GM12878 (cell line): ENCODE data around the gene UNC13B. TPM values are rescaled to one million over a fixed set of nuclear protein-coding genes. Genes with fewer than 3 reads are reported as not detected.
A peak's percentile ranks its signal among the peaks of the same experiment; 100 is the strongest.

ENCODE experiments used
- ATAC-seq: fragments of 200-7000 bp; cut with Tn5 transposase; 3 replicates; pipeline ENCODE4 v1.9.1; 2020; ENCODE audit warnings: mild to moderate bottlenecking, moderate library complexity
- BruUV-seq: library from RNA; stranded (reverse); fragments of 400-500 nt; replicated peaks from 2 replicates; lab custom pipeline; 2021; lab: Mats Ljungman, UMichigan
- CTCF ChIA-PET: fragments of 300-600 bp; sonication (Branson Sonifier 250); formaldehyde crosslinking; extraction: SDS; loops from one replicate; lab custom pipeline; 2021; ENCODE audit warnings: inconsistent platforms; lab: Yijun Ruan, JAX
- POLR2A ChIA-PET: fragments of 350-600 bp; formaldehyde crosslinking; extraction: SDS; loops from one replicate; lab custom pipeline; 2021; ENCODE audit warnings: inconsistent platforms; lab: Charles Lee
- RAD21 ChIA-PET: fragments of 300-600 bp; sonication (Branson Sonifier 250); formaldehyde crosslinking; loops from one replicate; lab custom pipeline; 2023; ENCODE audit warnings: antibody characterized with exemption; ENCODE audit not compliant: unreplicated experiment; lab: Charles Lee
- SMC1A ChIA-PET: fragments of 300-600 bp; sonication (Branson Sonifier 250); formaldehyde crosslinking; loops from one replicate; lab custom pipeline; 2023; ENCODE audit not compliant: unreplicated experiment, uncharacterized antibody; lab: Charles Lee
- DNase-seq: peaks from one replicate; pipeline ENCODE4 v3.0.0-alpha.2; 2011; ENCODE audit warnings: low read depth, low spot score
- FAIRE-seq: peaks from 3 replicates; lab custom pipeline; 2011; peaks lifted over from hg19 to GRCh38; lab: Jason Lieb, UNC
- H2AFZ ChIP-seq: 2 replicates; pipeline ENCODE4 v1.6.0; 2011; ENCODE audit warnings: low read depth, low read length, control low read depth; ENCODE audit not compliant: control insufficient read depth
- H3K27ac ChIP-seq: 2 replicates; pipeline ENCODE4 v1.5.1; 2011; ENCODE audit warnings: control low read depth; ENCODE audit not compliant: control insufficient read depth, insufficient read depth
- H3K27me3 ChIP-seq, 2 experiments: replicated peaks in 1 of 2; 2 replicates each; pipeline versions ENCODE4 v1.6.0 to v1.6.1; 2011; ENCODE audit warnings: low read length in 1 of 2; ENCODE audit not compliant: control insufficient read depth in 2 of 2, insufficient read depth in 2 of 2
- H3K36me3 ChIP-seq, 2 experiments: 2 replicates each; pipeline ENCODE4 v1.5.1; 2011; ENCODE audit warnings: low read length in 1 of 2; ENCODE audit not compliant: control insufficient read depth in 2 of 2, insufficient read depth in 2 of 2
- H3K4me1 ChIP-seq: 2 replicates; pipeline ENCODE4 v1.6.1; 2011; ENCODE audit warnings: mild to moderate bottlenecking, low read length, moderate library complexity, mixed read lengths; ENCODE audit not compliant: control insufficient read depth, insufficient read depth
- H3K4me2 ChIP-seq: 2 replicates; pipeline ENCODE4 v1.6.0; 2011; ENCODE audit warnings: control low read depth; ENCODE audit not compliant: control insufficient read depth, insufficient read depth
- H3K4me3 ChIP-seq: fragments of 200-600 bp; sonication (generic); 2 replicates; pipeline ENCODE4 v1.5.1; 2016
- H3K79me2 ChIP-seq: 2 replicates; pipeline ENCODE4 v1.6.0; 2011; ENCODE audit warnings: low read length; ENCODE audit not compliant: control insufficient read depth, insufficient read depth
- H3K9ac ChIP-seq: 2 replicates; pipeline ENCODE4 v1.8.0; 2011; ENCODE audit warnings: low read length, control low read depth, mixed read lengths; ENCODE audit not compliant: control insufficient read depth, insufficient read depth
- H3K9me3 ChIP-seq: replicated peaks from 3 replicates; pipeline ENCODE4 v1.5.1; 2011; ENCODE audit warnings: mild to moderate bottlenecking, low read length; ENCODE audit not compliant: control insufficient read depth, insufficient read depth
- H4K20me1 ChIP-seq: 2 replicates; pipeline ENCODE4 v1.6.0; 2011; ENCODE audit not compliant: control insufficient read depth, insufficient read depth
- BHLHE40 ChIP-seq, 2 experiments: fragments of 450-650 bp in 1 of 2; IDR thresholded peaks; 2 replicates each; pipeline ENCODE4 v1.6.1; 2011 to 2017; ENCODE audit warnings: low read depth in 2 of 2, borderline replicate concordance in 1 of 2, improper control_type of control experiment in 1 of 2, low read length in 1 of 2, mild to moderate bottlenecking in 1 of 2
- EGR1 ChIP-seq, 2 experiments: IDR thresholded peaks; 1 replicate in 1 of 2; 2 replicates in 1 of 2; pipeline ENCODE4 v1.6.1; 2011 to 2012; ENCODE audit warnings: low read depth in 2 of 2, low read length in 2 of 2, borderline replicate concordance in 1 of 2, mild to moderate bottlenecking in 1 of 2, moderate library complexity in 1 of 2
- ETV6 ChIP-seq, 2 experiments: fragments of 450-650 bp in 1 of 2; IDR thresholded peaks in 1 of 2; conservative IDR thresholded peaks in 1 of 2; 2 replicates each; pipeline ENCODE4 v1.6.1; 2014; ENCODE audit warnings: antibody characterized with exemption in 1 of 2, borderline replicate concordance in 1 of 2, low read depth in 1 of 2, mild to moderate bottlenecking in 1 of 2, moderate library complexity in 1 of 2
- IKZF2 ChIP-seq, 2 experiments: fragments of 450-650 bp; IDR thresholded peaks; 2 replicates each; pipeline ENCODE4 v1.6.1; 2017; ENCODE audit warnings: mild to moderate bottlenecking in 2 of 2, moderate library complexity in 2 of 2
- NR2C2 ChIP-seq: IDR thresholded peaks from 2 replicates; pipeline ENCODE4 v1.6.1; 2011; ENCODE audit warnings: borderline replicate concordance, low read depth; ENCODE audit not compliant: control insufficient read depth, insufficient read length
- NR2F1 ChIP-seq: fragments of 450-650 bp; conservative IDR thresholded peaks from 2 replicates; pipeline ENCODE4 v1.6.1; 2017; ENCODE audit warnings: mild to moderate bottlenecking
- PAX8 ChIP-seq: fragments of 450-650 bp; IDR thresholded peaks from 2 replicates; pipeline ENCODE4 v1.6.1; 2017; ENCODE audit warnings: mild to moderate bottlenecking, moderate library complexity
- POLR2AphosphoS5 ChIP-seq: IDR thresholded peaks from 2 replicates; pipeline ENCODE4 v1.6.1; 2011; ENCODE audit warnings: mild to moderate bottlenecking, low read length, inconsistent platforms
- SIN3A ChIP-seq: IDR thresholded peaks from 2 replicates; pipeline ENCODE4 v1.6.1; 2012; ENCODE audit warnings: low read depth, low read length, improper control_type of control experiment
- SUPT20H ChIP-seq: IDR thresholded peaks from 2 replicates; pipeline ENCODE4 v1.6.1; 2011; ENCODE audit warnings: low read depth, mild to moderate bottlenecking, low read length, moderate library complexity, borderline replicate concordance; ENCODE audit not compliant: control insufficient read depth
- YY1 ChIP-seq: IDR thresholded peaks from 2 replicates; pipeline ENCODE4 v1.6.1; 2011; ENCODE audit warnings: low read depth, mild to moderate bottlenecking, low read length
- ZBED1 ChIP-seq: IDR thresholded peaks from 2 replicates; pipeline ENCODE4 v1.6.1; 2016; ENCODE audit warnings: borderline replicate concordance
- WGBS: methylation state at CpG from one replicate; pipeline ENCODE4 v1.1.6; 2016; ENCODE audit warnings: low lambda C conversion rate; ENCODE audit not compliant: insufficient replicate concordance, insufficient coverage; ENCODE audit errors: missing lambda C conversion rate; 5-methylcytosine and 5-hydroxymethylcytosine counted together
- in situ Hi-C: fragments of 300-500 bp; cut with MboI; formaldehyde crosslinking; loops from 9 replicates; pipeline ENCODE4 v1.14.3; 2018; ENCODE audit warnings: mixed read lengths
- intact Hi-C: fragments of 100-400 bp; cut with micrococcal nuclease; formaldehyde crosslinking; loops from one replicate; pipeline ENCODE4 v1.14.2; 2022; ENCODE audit not compliant: unreplicated experiment
- polyA plus RNA-seq, 11 experiments: library from polyadenylated mRNA; depleted of rRNA in 4 of 11; unstranded in 6 of 11; stranded (reverse) in 5 of 11; fragments of >200 nt; fragmentation: Nextera tagmentation in 4 of 11; fragmentation: Illumina TruSeq in 1 of 11; extraction: Ambion mirVana in 4 of 11; extraction: Trizol in 1 of 11; gene quantifications; 1 replicate in 1 of 11; 2 replicates in 10 of 11; pipeline versions ENCODE4 v1.2.1 to v1.2.3, GENCODE V29; 2011 to 2016; ENCODE audit warnings: inconsistent platforms in 2 of 11, missing spikeins in 2 of 11, low read depth in 1 of 11
- total RNA-seq, 4 experiments: library from RNA; depleted of rRNA in 3 of 4; stranded (reverse); fragments of >200 nt in 3 of 4; fragmentation: Illumina TruSeq in 1 of 4; extraction: Trizol in 1 of 4; gene quantifications; 2 replicates each; pipeline versions ENCODE4 v1.2.1 to v1.2.3, GENCODE V29; 2013 to 2021
- TF ChIP-seq, protein P1 (sequence below): IDR thresholded peaks from 2 replicates; pipeline ENCODE4 v1.6.1; 2012; ENCODE audit warnings: low read length, inconsistent platforms
- TF ChIP-seq, protein P2 (sequence below): IDR thresholded peaks from 2 replicates; pipeline ENCODE4 v1.6.1; 2012; ENCODE audit warnings: mild to moderate bottlenecking, low read depth, low read length
- TF ChIP-seq, protein P3 (sequence below): fragments of 450-650 bp; IDR thresholded peaks from 2 replicates; pipeline ENCODE4 v1.6.1; 2016; ENCODE audit warnings: mild to moderate bottlenecking

UNC13B gene
- total and polyA plus RNA-seq, 10 of the 15 experiments (the other 5 are each of a cell fraction or from before 2014, with no cell fraction given) = under 0.01 to 0.42 (median 0.06) TPM; not detected in 4

DNA sequence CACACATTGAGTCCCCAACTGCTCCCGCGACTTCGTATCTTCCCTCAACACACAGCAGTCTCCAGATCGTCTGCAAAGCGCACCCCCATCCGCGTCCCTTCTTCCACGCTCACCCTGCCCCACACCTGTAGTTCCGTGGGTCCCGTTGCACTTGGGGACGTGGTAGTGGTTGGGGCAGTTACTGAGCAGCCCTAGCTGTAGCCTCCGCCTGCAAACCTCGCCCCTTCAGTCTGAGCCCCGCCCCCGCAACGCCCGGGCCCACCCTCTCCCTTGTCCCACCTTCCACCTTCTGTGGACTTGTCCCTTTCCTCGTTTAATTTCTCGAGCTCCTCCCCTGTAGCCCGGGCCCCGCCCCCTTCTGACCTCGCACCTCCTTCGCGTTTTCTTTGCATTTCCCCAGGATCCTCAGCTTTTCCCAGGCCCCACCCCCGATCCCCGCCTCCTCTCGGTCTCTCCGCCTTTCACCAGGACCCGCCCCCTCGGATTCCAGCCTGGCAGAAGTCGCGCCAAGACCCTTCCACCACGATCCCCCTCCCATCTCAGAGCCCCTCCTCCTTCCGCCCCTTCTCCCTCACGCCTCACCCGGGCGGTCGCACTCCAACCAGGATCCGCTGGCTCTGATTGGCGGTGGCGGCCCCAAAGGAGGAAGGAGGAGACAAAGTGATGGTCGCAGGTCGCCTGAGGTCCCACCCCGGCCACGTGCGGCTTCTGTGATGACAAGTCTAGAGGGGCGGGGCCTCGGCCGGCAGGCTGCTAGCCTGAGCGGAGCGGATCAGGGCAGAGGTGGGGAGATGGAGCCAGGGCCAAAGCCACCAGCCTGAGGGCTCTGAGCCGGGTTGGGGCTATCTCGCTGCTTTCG, 45.9 kb upstream of the UNC13B start, which contains the start of gene ATOSB:
Gene ATOSB, minus strand, starts transcription at position 183 of the 859 bp plus-strand sequence. CDS start 7,588 bp downstream, outside the sequence.
- Histone ChIP-seq H3K27ac (peak within 1 kb of the TSS; percentile 84), H3K9ac (peak within 1 kb of the TSS; percentile 71), H3K27me3 (no peaks in the 10 kb centered on the region), H3K4me3 (peak within 1 kb of the TSS; percentile 96), H2AFZ (peak within 1 kb of the TSS; percentile 84), H3K4me1 (peaks cover 28% of the 10 kb centered on the region), H3K36me3 (no peaks in the 10 kb centered on the region), H3K79me2 (peaks cover 3% of the 10 kb centered on the region), H3K4me2 (peak within 1 kb of the TSS; percentile 100), H4K20me1 (no peaks in the 10 kb centered on the region), H3K9me3 (no peaks in the 10 kb centered on the region)
- RAD21 ChIA-PET = interaction anchor here (0.6 to 2.7 kb wide), 13 partner anchors 8 to 617 kb away, joined by 3 to 20 read pairs (median 4); partner anchors contain the start of genes CCDC107, CREB3, DNAJB5 and FANCG
- WGBS = 1% methylated on average over 47 of the region's 54 CpGs
- intact Hi-C loops (loop anchor here (1.0 to 10.0 kb wide), 7 partner anchors 19 to 699 kb away; partner anchors contain the start of genes CREB3, HINT2, PIGO and SPAG8), in situ Hi-C loops (loop anchor here (5.0 kb wide), 3 partner anchors 141 to 486 kb away; no protein-coding TSS in a partner anchor)
- CTCF ChIA-PET = interaction anchor here (0.7 to 3.9 kb wide), 10 partner anchors 9 to 440 kb away, joined by 3 to 85 read pairs (median 8); no protein-coding TSS in a partner anchor
- POLR2A ChIA-PET = interaction anchor here (0.7 to 3.2 kb wide), 5 partner anchors 12 to 531 kb away, joined by 3 to 27 read pairs (median 3); partner anchors contain the start of genes STOML2 and VCP
- no TSS peak for BruUV-seq
- FAIRE-seq = peak; percentile 59
- SMC1A ChIA-PET = interaction anchor here (1.0 to 3.0 kb wide), 6 partner anchors 9 to 504 kb away, joined by 3 to 23 read pairs (median 4); no protein-coding TSS in a partner anchor
- peak; percentile 82 for ATAC-seq
- DNase-seq = peak; percentile 72
- TF ChIP-seq SUPT20H (no peak), SIN3A (peak; percentile 40), ZBED1 (no peak), POLR2AphosphoS5 (no peak), NR2C2 (no peak), IKZF2 (IDR thresholded peaks at IDR 0.05) (peak; percentile 41 to 58; a peak in 2 of 4 replicates), NR2F1 (peak; percentile 62), EGR1 (IDR thresholded peaks at IDR 0.05; ENCODE audit: borderline replicate concordance in 1 of 2, low read depth in 2 of 2, low read length in 2 of 2) (peak in 1 of 2 experiments; percentile 78; a peak in 1 of 3 replicates), PAX8 (no peak), YY1 (no peak), ETV6 (conservative IDR thresholded peaks at IDR 0.05 in 1 of 2, IDR thresholded peaks at IDR 0.05 in 1 of 2; ENCODE audit: borderline replicate concordance in 1 of 2, low read depth in 1 of 2) (no peak), BHLHE40 (IDR thresholded peaks at IDR 0.05; ENCODE audit: borderline replicate concordance in 1 of 2, low read depth in 2 of 2, low read length in 1 of 2) (peak; percentile 97 to 98)
- TF ChIP-seq, protein P1, sequence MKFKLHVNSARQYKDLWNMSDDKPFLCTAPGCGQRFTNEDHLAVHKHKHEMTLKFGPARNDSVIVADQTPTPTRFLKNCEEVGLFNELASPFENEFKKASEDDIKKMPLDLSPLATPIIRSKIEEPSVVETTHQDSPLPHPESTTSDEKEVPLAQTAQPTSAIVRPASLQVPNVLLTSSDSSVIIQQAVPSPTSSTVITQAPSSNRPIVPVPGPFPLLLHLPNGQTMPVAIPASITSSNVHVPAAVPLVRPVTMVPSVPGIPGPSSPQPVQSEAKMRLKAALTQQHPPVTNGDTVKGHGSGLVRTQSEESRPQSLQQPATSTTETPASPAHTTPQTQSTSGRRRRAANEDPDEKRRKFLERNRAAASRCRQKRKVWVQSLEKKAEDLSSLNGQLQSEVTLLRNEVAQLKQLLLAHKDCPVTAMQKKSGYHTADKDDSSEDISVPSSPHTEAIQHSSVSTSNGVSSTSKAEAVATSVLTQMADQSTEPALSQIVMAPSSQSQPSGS = no peak
- TF ChIP-seq, protein P2, sequence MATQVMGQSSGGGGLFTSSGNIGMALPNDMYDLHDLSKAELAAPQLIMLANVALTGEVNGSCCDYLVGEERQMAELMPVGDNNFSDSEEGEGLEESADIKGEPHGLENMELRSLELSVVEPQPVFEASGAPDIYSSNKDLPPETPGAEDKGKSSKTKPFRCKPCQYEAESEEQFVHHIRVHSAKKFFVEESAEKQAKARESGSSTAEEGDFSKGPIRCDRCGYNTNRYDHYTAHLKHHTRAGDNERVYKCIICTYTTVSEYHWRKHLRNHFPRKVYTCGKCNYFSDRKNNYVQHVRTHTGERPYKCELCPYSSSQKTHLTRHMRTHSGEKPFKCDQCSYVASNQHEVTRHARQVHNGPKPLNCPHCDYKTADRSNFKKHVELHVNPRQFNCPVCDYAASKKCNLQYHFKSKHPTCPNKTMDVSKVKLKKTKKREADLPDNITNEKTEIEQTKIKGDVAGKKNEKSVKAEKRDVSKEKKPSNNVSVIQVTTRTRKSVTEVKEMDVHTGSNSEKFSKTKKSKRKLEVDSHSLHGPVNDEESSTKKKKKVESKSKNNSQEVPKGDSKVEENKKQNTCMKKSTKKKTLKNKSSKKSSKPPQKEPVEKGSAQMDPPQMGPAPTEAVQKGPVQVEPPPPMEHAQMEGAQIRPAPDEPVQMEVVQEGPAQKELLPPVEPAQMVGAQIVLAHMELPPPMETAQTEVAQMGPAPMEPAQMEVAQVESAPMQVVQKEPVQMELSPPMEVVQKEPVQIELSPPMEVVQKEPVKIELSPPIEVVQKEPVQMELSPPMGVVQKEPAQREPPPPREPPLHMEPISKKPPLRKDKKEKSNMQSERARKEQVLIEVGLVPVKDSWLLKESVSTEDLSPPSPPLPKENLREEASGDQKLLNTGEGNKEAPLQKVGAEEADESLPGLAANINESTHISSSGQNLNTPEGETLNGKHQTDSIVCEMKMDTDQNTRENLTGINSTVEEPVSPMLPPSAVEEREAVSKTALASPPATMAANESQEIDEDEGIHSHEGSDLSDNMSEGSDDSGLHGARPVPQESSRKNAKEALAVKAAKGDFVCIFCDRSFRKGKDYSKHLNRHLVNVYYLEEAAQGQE = no peak
- TF ChIP-seq, protein P3, sequence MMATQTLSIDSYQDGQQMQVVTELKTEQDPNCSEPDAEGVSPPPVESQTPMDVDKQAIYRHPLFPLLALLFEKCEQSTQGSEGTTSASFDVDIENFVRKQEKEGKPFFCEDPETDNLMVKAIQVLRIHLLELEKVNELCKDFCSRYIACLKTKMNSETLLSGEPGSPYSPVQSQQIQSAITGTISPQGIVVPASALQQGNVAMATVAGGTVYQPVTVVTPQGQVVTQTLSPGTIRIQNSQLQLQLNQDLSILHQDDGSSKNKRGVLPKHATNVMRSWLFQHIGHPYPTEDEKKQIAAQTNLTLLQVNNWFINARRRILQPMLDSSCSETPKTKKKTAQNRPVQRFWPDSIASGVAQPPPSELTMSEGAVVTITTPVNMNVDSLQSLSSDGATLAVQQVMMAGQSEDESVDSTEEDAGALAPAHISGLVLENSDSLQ = peak; percentile 89
